HepG2 (cell line): ENCODE data around the gene ZSWIM7. TPM values are rescaled to one million over a fixed set of nuclear protein-coding genes. Genes with fewer than 3 reads are reported as not detected.

ENCODE experiments used
- ATAC-seq: fragments of 200-7000 bp; cut with Tn5 transposase; 3 replicates; pipeline ENCODE4 v1.9.1; 2020; ENCODE audit warnings: mild to moderate bottlenecking, moderate library complexity
- BruUV-seq: library from RNA; stranded (reverse); fragments of 400-500 nt; replicated peaks from 2 replicates; lab custom pipeline; 2021; lab: Mats Ljungman, UMichigan
- CTCF ChIA-PET: fragments of 300-600 bp; formaldehyde crosslinking; extraction: SDS; loops from one replicate; lab custom pipeline; 2021; ENCODE audit warnings: low total read pairs, inconsistent platforms, low intra/inter-chr PET ratio; lab: Yijun Ruan, JAX
- POLR2A ChIA-PET: fragments of 350-600 bp; sonication (Branson Sonifier 250); formaldehyde crosslinking; loops from one replicate; lab custom pipeline; 2020; ENCODE audit warnings: antibody characterized with exemption, inconsistent platforms; lab: Yijun Ruan, JAX
- DNase-seq: peaks from one replicate; pipeline ENCODE4 v3.0.0-alpha.2; 2015; ENCODE audit warnings: low spot score
- FAIRE-seq: peaks from 3 replicates; lab custom pipeline; 2011; peaks lifted over from hg19 to GRCh38; lab: Jason Lieb, UNC
- H2AFZ ChIP-seq: one replicate; pipeline ENCODE4 v1.6.1; 2011; ENCODE audit warnings: low read length, inconsistent platforms
- H3K27ac ChIP-seq: fragments of 300-600 bp; 3 replicates; pipeline ENCODE4 v1.8.0; 2011; ENCODE audit warnings: mixed run types, mild to moderate bottlenecking, mixed read lengths, low read length, inconsistent platforms; ENCODE audit not compliant: insufficient read depth; ENCODE audit errors: extremely low read length
- H3K27me3 ChIP-seq, 2 experiments: fragments of 200-600 bp in 1 of 2; 2 replicates in 1 of 2; 3 replicates in 1 of 2; pipeline versions ENCODE4 v1.6.0 to v1.8.0; 2011; ENCODE audit warnings: low read length in 2 of 2, mild to moderate bottlenecking in 2 of 2, moderate library complexity in 2 of 2, inconsistent platforms in 1 of 2; ENCODE audit not compliant: insufficient read depth in 2 of 2, control insufficient read depth in 1 of 2
- H3K36me3 ChIP-seq, 2 experiments: fragments of 200-600 bp in 1 of 2; replicated peaks in 1 of 2; 2 replicates in 1 of 2; 3 replicates in 1 of 2; pipeline versions ENCODE4 v1.5.1 to v1.8.0; 2011; ENCODE audit warnings: low read length in 2 of 2, inconsistent platforms in 1 of 2; ENCODE audit not compliant: insufficient read depth in 2 of 2, control insufficient read depth in 1 of 2
- H3K4me1 ChIP-seq: 2 replicates; pipeline ENCODE4 v1.5.1; 2012; ENCODE audit warnings: low read length, inconsistent platforms; ENCODE audit not compliant: insufficient read depth
- H3K4me2 ChIP-seq: 2 replicates; pipeline ENCODE4 v1.6.0; 2011; ENCODE audit warnings: low read depth, low read length, inconsistent platforms
- H3K4me3 ChIP-seq, 3 experiments: fragments of 200-600 bp in 1 of 3; sonication (generic), shearing (Covaris generic) in 1 of 3; replicated peaks in 1 of 3; 2 replicates each; pipeline ENCODE4 v1.5.1; 2011 to 2016; ENCODE audit warnings: low read length in 3 of 3, inconsistent platforms in 2 of 3, low read depth in 2 of 3, mild to moderate bottlenecking in 2 of 3, control low read depth in 1 of 3, mixed read lengths in 1 of 3; ENCODE audit not compliant: insufficient read depth in 1 of 3
- H3K79me2 ChIP-seq: one replicate; pipeline ENCODE4 v1.6.1; 2011; ENCODE audit warnings: low read length, inconsistent platforms; ENCODE audit not compliant: insufficient read depth
- H3K9ac ChIP-seq: 2 replicates; pipeline ENCODE4 v1.6.0; 2011; ENCODE audit warnings: mild to moderate bottlenecking, low read depth, low read length, inconsistent platforms; ENCODE audit not compliant: insufficient read depth
- H3K9me3 ChIP-seq: 2 replicates; pipeline ENCODE4 v1.5.1; 2012; ENCODE audit warnings: mild to moderate bottlenecking, low read length
- H4K20me1 ChIP-seq: 2 replicates; pipeline ENCODE4 v1.6.0; 2011; ENCODE audit warnings: inconsistent platforms, mild to moderate bottlenecking, low read length, moderate library complexity; ENCODE audit not compliant: insufficient read depth
- KDM5A ChIP-seq: fragments of 200-600 bp; sonication (generic); IDR thresholded peaks from 2 replicates; pipeline ENCODE4 v1.7.0; 2018; ENCODE audit warnings: antibody characterized with exemption, mild to moderate bottlenecking, low read length, borderline replicate concordance
- POLR2G ChIP-seq: fragments of 200-400 bp; formaldehyde crosslinking; IDR thresholded peaks from 2 replicates; pipeline ENCODE4 v1.6.1; 2018; ENCODE audit warnings: mild to moderate bottlenecking, low read depth, low read length, moderate library complexity
- RBM22 ChIP-seq: fragments of 200-400 bp; formaldehyde crosslinking; optimal IDR thresholded peaks from 2 replicates; pipeline ENCODE3; 2017; ENCODE audit warnings: mild to moderate bottlenecking, low read length, moderate library complexity
- SAP130 ChIP-seq: IDR thresholded peaks from 2 replicates; pipeline ENCODE4 v1.6.1; 2016; ENCODE audit warnings: low read depth
- SMAD9 ChIP-seq: sonication (generic); formaldehyde crosslinking; IDR thresholded peaks from 2 replicates; pipeline ENCODE4 v1.5.1; 2020; ENCODE audit warnings: mild to moderate bottlenecking, missing genetic modification reagents
- SMC3 ChIP-seq: IDR thresholded peaks from 2 replicates; pipeline ENCODE4 v1.6.1; 2011; ENCODE audit warnings: low read length, improper control_type of control experiment
- STAG1 ChIP-seq: sonication (generic); formaldehyde crosslinking; IDR thresholded peaks from 2 replicates; pipeline ENCODE4 v1.4.0; 2020; ENCODE audit warnings: missing genetic modification reagents
- ZNF160 ChIP-seq: sonication (generic); formaldehyde crosslinking; IDR thresholded peaks from 2 replicates; pipeline ENCODE4 v1.8.0; 2022; ENCODE audit warnings: mild to moderate bottlenecking, inconsistent platforms, missing genetic modification reagents
- WGBS: methylation state at CpG from one replicate; pipeline ENCODE4 v1.1.6; 2017; ENCODE audit warnings: low lambda C conversion rate; 5-methylcytosine and 5-hydroxymethylcytosine counted together
- in situ Hi-C: cut with HindIII; loops from 2 replicates; pipeline ENCODE4 v1.10.0; 2017; ENCODE audit warnings: low pct_unique_long_range_greater_than_20kb; ENCODE audit not compliant: extremely low pct_ligation_motif_present
- intact Hi-C: fragments of 100-400 bp; cut with micrococcal nuclease; formaldehyde crosslinking; loops from one replicate; pipeline ENCODE4 v1.10.0; 2022; ENCODE audit not compliant: unreplicated experiment
- polyA plus RNA-seq, 8 experiments: library from polyadenylated mRNA; depleted of rRNA in 3 of 8; stranded (reverse) in 7 of 8; unstranded in 1 of 8; fragments of >200 nt; fragmentation: Illumina TruSeq in 4 of 8; extraction: Trizol in 4 of 8; gene quantifications; 2 replicates each; pipeline versions ENCODE4 v1.2.1 to v1.2.3, GENCODE V29; 2011 to 2016; ENCODE audit warnings: low read depth in 4 of 8, missing spikeins in 1 of 8, mixed read lengths in 1 of 8; ENCODE audit not compliant: insufficient read depth in 1 of 8
- total RNA-seq, 5 experiments: library from RNA; depleted of rRNA; stranded (reverse); fragments of >200 nt; fragmentation: Illumina TruSeq; extraction: Trizol; gene quantifications; 2 replicates each; pipeline ENCODE4 v1.2.3, GENCODE V29; 2016; ENCODE audit warnings: low read depth in 1 of 5
- TF ChIP-seq, protein P1 (sequence below): sonication (generic); formaldehyde crosslinking; IDR thresholded peaks from 2 replicates; pipeline ENCODE4 v1.5.0; 2020; ENCODE audit warnings: mild to moderate bottlenecking, missing genetic modification reagents, moderate library complexity
- TF ChIP-seq, protein P2 (sequence below): IDR thresholded peaks from 2 replicates; pipeline ENCODE4 v1.6.1; 2016; ENCODE audit warnings: low read depth
- TF ChIP-seq, protein P3 (sequence below): IDR thresholded peaks from 2 replicates; pipeline ENCODE4 v1.6.1; 2012; ENCODE audit warnings: low read depth, low read length, improper control_type of control experiment

ZSWIM7 gene
- total and polyA plus RNA-seq, 2 of the 13 experiments (the other 11 are each of a cell fraction or from before 2014, with no cell fraction given) = 13.1 to 28.1 TPM

DNA sequence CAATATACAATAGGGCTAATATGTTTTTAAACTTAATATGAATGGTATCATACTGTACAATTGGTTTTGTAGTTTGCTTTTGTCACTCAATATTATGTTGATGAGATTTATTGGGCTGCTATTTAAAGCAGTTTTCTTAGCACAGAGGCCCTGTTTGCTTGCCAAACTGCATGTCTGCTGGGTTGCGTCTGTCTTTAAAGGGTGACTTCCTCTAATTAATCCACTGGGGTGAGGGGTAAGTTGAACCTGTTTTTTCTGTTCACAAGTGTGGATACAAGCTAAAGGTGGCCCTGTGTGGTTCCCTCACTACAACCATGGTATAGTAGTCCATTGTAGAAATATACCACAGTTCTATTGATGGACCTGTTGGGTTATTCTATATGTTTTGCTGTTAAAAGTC is 19.8 kb upstream of the ZSWIM7 start:
- POLR2A ChIA-PET = no interaction called here
- H3K27ac ChIP-seq = no peak overlapping the region
- no peak overlapping the region for H3K4me3 ChIP-seq
- peaks cover 10% of the 10 kb centered on the region for H3K79me2 ChIP-seq
- FAIRE-seq (no peak), ATAC-seq (peak; percentile 21; the same call in 1 of the 3 replicates), DNase-seq (no peak)
- intact Hi-C loops = no loop called here
- CTCF ChIA-PET = no interaction called here
- H3K4me1 ChIP-seq = no peaks in the 10 kb centered on the region
- BruUV-seq = no TSS peak
- in situ Hi-C loops = no loop called here
- TF ChIP-seq ZNF160 (CRISPR knock-in tag) (no peak), POLR2G (0 out of 2 replicates have a peak, but pooled peaks have one; percentile 33)
- no peaks in the 10 kb centered on the region for H3K27me3 ChIP-seq
- H3K9ac ChIP-seq = no peak overlapping the region
- H3K9me3 ChIP-seq = no peaks in the 10 kb centered on the region
- H3K4me2 ChIP-seq = no peak overlapping the region
- peaks cover 2 to 52% of the 10 kb centered on the region in 2 experiments; a peak in 4 of 5 replicates for H3K36me3 ChIP-seq
- no peak overlapping the region for H2AFZ ChIP-seq
- 83% methylated on average over 1 of the region's 1 CpG for WGBS
- no peaks in the 10 kb centered on the region for H4K20me1 ChIP-seq

DNA sequence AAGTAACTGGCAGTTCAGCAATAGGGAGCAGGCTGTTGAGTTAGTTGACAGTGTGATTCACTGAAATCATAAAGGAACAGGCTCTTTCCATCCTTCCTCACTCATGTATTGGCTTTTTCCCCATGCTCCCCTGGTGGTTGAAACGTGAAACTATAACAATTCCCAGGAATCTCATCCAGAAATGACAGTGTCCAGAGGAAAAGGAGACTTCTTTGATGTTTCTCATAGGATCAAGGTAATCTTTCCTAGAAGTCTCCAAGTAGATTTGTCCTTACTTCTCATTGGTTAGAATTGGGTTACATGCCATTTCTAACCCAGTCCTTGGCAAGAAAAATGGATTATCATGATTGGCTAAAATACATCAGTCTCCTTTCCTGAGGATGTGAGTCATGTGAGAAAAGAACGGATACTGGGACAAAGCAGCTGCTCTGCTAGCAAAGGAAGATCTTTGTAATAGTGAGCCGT is 14.5 kb upstream of the ZSWIM7 start:
- Histone ChIP-seq H3K9me3 (no peaks in the 10 kb centered on the region), H3K36me3 (peaks cover 10 to 32% of the 10 kb centered on the region in 2 experiments), H4K20me1 (no peaks in the 10 kb centered on the region), H3K4me3 (no peak overlapping the region), H3K4me1 (peaks cover 14% of the 10 kb centered on the region), H3K4me2 (no peak overlapping the region), H3K9ac (no peak overlapping the region), H3K27me3 (no peaks in the 10 kb centered on the region), H3K27ac (no peak overlapping the region), H2AFZ (no peak overlapping the region), H3K79me2 (peaks cover 10% of the 10 kb centered on the region)
- intact Hi-C loops (no loop called here), in situ Hi-C loops (no loop called here)
- no TSS peak for BruUV-seq
- TF ChIP-seq, protein P1, sequence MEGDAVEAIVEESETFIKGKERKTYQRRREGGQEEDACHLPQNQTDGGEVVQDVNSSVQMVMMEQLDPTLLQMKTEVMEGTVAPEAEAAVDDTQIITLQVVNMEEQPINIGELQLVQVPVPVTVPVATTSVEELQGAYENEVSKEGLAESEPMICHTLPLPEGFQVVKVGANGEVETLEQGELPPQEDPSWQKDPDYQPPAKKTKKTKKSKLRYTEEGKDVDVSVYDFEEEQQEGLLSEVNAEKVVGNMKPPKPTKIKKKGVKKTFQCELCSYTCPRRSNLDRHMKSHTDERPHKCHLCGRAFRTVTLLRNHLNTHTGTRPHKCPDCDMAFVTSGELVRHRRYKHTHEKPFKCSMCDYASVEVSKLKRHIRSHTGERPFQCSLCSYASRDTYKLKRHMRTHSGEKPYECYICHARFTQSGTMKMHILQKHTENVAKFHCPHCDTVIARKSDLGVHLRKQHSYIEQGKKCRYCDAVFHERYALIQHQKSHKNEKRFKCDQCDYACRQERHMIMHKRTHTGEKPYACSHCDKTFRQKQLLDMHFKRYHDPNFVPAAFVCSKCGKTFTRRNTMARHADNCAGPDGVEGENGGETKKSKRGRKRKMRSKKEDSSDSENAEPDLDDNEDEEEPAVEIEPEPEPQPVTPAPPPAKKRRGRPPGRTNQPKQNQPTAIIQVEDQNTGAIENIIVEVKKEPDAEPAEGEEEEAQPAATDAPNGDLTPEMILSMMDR (CRISPR knock-in tag) = peak; percentile 28
- no peak for TF ChIP-seq SMAD9 (CRISPR knock-in tag)
- peak; percentile 17 for TF ChIP-seq RBM22
- peak; percentile 45 for TF ChIP-seq STAG1 (CRISPR knock-in tag)
- TF ChIP-seq, protein P2, sequence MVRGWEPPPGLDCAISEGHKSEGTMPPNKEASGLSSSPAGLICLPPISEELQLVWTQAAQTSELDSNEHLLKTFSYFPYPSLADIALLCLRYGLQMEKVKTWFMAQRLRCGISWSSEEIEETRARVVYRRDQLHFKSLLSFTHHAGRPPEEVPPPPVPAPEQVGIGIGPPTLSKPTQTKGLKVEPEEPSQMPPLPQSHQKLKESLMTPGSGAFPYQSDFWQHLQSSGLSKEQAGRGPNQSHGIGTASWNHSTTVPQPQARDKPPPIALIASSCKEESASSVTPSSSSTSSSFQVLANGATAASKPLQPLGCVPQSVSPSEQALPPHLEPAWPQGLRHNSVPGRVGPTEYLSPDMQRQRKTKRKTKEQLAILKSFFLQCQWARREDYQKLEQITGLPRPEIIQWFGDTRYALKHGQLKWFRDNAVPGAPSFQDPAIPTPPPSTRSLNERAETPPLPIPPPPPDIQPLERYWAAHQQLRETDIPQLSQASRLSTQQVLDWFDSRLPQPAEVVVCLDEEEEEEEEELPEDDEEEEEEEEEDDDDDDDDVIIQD = peak; percentile 78; the same call in 1 of the 2 replicates
- 0 out of 2 replicates have a peak, but pooled peaks have one; percentile 14 for TF ChIP-seq SMC3
- no peak for TF ChIP-seq KDM5A
- TF ChIP-seq SAP130 (CRISPR knock-in tag) = peak; percentile 14; the same call in 1 of the 2 replicates
- TF ChIP-seq, protein P3, sequence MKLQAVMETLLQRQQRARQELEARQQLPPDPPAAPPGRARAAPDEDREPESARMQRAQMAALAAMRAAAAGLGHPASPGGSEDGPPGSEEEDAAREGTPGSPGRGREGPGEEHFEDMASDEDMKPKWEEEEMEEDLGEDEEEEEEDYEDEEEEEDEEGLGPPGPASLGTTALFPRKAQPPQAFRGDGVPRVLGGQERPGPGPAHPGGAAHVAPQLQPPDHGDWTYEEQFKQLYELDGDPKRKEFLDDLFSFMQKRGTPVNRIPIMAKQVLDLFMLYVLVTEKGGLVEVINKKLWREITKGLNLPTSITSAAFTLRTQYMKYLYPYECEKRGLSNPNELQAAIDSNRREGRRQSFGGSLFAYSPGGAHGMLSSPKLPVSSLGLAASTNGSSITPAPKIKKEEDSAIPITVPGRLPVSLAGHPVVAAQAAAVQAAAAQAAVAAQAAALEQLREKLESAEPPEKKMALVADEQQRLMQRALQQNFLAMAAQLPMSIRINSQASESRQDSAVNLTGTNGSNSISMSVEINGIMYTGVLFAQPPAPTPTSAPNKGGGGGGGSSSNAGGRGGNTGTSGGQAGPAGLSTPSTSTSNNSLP = peak; percentile 67
- peak; percentile 85 for ATAC-seq
- peak; percentile 57 for DNase-seq
- ChIA-PET CTCF (no interaction called here), POLR2A (no interaction called here)
- WGBS = 61% methylated on average over 3 of the region's 3 CpGs
- peak; percentile 58 for FAIRE-seq
